HG02884 (cell line): ENCODE measurements around the gene RNF130.

Source experiments
- ATAC-seq: cut with Tn5 transposase; IDR thresholded peaks from one replicate; pipeline ENCODE4 v1.9.1; 2021; ENCODE audit warnings: mild to moderate bottlenecking, moderate library complexity; ENCODE audit not compliant: unreplicated experiment

RNF130 gene

DNA sequence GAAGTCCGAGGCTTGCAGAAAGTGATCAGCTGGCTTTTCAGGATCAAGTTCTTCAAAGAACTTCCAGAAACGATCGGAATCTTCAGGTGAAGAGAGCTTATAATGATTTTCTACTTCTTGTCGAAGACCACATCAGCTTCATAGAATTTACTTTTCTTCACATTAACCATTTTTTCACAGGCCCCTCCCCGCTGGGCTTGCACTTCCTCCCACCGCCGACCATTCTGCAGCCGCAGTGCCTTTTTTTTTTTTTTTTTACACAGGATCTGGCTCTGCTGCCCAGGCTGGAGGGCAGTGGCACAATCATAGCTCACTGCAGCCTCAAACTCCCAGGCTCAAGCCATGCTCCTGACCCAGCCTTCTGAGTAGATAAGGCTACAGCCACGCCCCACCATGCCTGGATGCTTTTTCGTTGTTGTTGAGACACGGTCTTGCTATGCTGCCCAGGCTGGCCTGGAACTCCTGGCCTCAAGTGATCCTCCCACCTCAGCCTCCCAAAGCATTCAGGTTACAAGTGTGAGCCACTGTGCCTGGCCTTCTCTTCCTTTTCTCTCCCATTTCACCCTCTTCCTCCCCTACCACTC, 15.3 kb upstream of the RNF130 start:
- no peak for ATAC-seq

DNA sequence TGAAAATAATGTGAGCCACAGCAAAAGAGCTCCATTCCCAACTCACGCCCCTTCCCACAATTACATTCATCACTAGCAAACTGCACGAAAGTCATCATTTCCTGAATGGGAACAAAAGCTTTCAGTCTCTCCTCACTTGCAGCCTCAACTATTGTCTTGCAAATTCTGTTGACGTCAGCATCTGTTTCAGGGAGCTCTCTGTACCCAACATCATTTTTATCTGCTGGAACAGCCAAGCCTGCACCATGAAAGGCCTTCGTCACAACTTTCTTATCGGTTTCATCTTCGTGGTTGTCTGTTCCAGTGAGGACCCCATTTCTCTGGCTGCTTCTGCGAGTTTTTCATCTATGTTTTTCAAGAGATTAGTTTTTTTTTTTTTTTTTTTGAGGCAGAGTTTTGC, 14.3 kb upstream of the RNF130 start:
- ATAC-seq: no peak

DNA sequence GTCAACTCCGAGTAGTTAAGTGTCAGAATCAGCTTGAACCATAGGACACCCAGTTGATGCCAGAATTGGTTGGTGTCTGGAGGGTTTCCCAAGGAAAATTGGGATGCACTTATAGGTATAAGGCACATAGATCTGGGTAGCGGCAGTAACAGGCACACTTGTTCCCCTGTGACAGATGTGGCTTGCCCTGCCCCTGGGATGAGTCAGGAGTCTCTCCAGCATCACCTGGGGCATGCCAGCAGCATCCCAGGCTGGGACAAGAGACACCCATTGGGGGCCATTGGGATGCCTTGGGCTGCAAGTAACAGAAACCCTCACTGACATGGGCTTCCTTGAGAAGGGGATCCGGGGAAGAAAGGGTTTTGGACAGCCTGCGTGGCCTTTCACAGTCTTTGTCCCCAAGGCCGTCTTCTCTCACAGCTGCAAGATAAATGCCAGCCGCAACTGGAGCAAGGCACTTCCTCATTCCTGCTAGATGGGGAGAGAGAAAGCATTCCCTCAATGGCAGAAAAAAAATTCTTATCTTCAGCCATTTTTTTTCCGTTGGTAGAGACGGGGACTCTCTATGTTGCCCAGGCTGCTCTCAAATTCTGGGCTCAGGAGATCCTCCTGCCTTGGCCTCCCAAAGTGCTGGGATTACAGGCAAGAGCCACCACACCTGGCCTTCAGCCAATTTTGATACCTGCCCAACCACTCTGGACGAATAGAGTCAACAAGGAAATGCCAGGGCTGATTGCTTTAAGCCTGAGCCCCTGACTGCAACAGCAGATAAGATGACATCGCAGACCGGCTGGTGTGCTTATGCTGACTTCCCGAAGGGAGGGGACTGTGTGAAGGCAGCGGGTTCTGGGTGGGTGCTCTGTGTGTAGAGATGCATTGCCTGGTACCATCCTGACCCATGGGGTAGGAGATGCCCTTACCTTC, 13.3 kb upstream of the RNF130 start:
- ATAC-seq: no peak

DNA sequence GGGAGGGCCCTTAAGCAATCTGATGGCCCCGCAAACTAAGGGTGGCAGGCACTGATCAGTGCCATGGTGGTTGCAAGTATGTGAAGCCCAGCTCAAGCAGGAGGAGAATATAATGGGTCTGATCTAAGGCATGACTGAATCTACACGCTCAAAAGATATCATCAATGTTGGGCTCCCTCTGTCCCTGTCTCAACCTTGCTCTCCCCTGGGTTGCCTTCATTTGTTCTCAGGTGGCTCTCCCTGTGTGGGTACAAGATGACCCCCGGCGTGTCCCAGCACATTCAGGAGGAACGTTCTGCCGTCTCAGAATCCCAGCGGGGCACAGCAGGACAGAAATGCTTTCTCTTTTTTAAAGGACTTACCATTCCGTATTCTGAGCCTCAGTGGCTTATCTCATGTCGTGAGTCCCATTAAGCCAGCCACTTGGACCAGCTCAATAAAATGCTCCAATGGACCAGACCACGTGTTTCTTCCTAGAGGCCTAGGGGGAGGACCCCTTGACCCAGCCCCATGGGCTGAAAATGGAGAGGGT, 12.0 kb upstream of the RNF130 start:
- ATAC-seq: no peak

DNA sequence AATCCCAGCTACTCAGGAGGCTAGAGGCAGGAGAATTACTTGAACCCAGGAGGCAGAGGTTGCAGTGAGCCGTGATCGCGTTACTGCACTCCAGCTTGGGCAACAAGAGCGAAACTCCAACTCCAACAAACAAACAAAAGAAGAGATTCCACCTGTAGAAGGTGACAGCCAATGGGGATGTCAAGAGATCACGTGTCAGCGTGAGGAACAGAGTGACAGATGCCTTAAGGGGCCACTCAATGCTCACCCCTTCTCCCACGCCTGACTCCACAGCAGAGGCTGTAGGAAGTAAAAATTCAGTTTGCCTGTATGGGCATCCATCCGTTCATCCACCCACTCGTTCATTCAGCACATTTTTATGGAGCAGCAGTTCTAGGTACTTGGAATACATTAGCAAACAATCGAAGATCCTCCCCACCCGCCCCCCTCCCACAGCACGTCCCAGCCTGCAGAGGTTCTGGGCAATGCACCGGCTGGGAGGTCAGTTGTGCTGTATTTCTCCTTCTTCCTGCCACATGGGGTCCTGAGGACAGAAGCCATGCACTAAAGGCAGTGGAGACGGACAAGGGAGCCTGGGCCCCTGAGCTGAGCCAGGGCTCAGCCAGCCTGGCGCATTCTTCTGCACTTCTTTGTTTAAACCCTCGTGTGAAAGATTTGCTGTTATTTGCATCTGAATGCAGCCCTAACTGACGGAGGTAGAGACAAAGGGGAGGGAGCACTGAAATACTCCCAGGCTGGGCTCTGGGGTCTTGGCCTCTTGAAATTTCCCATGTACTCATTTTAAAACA, 11.3 kb upstream of the RNF130 start:
- ATAC-seq: no peak

DNA sequence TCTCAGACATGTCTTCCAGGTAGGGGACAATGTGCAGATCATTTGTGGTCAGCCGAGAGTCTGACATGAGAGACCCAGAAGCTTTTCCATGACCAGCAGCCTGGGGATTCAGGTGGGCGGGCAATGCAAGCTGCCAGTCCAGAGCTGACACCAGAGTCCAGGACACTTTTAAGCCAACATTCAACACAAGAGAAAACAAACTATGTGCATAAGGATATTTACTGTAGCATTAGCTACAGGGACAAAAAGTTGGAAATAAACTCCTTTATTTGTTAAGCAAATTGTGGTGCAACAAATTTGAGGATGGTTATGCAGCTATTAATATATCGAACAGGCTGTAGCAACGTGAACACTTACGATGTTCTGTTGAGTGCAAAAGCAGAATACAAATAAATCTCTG, 9.9 kb upstream of the RNF130 start:
- ATAC-seq: no peak

DNA sequence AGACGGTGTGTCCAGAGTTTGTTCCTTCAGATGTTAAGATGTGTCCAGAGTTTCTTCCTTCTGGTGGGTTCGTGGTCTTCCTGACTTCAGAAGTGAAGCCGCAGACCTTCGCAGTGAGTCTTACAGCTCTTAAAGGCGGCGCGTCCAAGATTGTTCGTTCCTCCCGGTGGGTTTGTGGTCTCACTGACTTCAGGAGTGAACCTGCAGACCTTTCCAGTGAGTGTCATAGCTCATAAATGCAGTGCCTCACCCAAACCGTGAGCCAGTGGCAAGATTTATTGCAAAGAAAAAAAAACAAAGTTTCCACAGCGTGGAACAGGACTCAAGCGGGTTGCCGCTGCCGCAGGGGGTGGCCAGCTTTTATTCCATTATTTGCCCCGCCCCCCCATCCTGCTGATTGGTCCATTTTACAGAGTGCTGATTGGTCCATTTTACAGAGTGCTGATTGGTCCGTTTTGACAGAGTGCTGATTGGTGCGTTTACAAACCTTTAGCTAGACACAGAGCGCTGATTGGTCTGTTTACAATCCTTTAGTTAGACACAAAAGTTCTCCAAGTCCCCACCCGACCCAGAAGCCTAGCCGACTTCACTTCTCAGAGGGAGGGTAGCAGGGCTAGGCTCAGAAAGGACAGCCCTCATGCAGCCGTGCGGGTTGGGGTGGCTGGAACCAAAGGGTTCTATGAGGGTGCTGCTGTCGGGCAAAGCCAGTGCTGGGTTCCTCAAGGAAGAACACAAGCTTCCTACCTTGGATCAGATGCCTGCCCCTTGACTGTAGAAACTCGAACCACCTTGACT, 9.1 kb upstream of the RNF130 start:
- ATAC-seq: no peak

DNA sequence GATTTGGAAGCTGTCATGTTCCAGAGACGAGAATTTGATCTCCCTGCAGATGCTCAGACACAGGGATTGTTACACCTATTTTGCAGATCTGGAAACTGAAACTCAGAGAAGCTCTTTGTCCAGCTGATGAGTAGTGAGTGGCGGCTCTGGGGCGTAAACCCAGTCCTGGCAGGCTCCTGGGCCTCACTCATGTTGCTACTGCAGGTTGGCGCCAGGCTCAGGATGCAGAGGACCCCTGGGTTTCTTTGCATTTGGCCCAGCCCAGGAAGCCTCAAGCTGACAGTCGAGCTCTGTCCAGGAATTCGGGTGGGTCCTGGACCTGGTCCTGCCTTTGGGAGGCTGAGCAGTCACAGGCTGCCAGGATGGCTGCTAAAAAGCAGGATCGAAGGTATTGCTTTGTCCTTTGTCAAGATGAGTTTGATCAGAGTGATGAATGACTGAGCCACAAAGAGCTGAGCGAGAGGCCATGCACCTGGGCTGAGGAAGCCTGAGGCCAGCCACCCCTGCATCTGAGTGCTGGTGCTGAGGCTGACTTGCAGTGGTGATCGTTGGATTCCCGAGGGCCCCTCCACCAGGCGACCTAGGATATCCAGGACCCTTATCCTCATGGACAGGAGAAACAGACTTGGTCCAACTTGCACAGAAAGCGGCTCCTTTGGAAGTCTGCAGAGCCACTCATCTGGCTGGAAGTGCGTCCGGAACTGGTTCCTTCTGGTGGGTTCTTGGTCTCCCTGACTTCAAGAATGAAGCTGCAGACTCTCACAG, 8.3 kb upstream of the RNF130 start:
- ATAC-seq: no peak

DNA sequence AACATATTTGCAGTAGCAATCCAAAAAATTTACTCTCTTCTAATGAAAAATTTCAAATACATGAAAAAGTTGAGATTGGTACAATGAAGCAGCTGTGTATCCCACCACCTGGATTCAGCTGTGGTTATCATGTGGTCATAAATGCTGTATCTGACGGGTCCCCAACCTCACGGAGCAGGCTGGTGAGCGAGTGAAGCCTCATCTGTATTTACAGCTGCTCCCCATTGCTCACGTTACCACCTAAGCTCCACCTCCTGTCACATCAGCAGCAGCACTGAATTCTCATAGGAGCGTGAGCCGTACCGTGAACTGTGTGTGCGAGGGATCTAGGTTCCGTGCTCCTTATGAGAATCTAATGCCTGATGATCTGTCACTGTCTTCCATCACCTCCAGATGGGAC, 6.8 kb upstream of the RNF130 start:
- ATAC-seq: no peak

DNA sequence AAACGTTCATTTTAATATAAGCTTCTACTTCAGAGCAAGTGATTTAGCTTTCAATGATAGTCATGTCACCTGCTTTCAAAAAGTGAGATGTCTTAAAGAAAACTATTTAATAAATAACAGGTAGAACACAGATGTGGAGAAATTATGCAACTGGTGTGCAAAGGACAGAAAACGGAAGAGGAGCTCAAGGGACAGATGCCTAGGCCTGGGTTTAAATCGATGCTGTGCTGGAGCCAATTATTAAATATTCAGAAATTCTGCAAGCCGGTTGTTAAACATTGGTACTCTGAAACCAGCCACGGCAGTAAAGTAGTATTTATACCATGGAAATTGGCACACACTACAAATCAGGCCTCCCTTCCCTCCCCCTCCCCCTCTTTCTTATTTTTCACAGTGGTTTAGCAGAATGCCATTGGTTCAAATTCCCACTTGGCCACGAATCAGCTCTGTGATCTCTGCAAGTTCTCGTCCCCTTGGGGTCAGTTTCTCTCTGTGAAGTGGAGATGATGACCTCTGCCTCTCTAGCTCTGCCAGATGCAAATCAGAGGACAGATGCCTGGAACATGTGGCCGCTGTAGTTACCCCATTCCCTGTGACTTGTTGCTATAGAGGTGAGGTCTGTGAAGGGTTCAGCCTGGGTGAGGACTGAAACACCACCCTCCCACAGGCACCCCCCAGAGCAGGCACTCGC, 6.2 kb upstream of the RNF130 start:
- ATAC-seq: no peak

DNA sequence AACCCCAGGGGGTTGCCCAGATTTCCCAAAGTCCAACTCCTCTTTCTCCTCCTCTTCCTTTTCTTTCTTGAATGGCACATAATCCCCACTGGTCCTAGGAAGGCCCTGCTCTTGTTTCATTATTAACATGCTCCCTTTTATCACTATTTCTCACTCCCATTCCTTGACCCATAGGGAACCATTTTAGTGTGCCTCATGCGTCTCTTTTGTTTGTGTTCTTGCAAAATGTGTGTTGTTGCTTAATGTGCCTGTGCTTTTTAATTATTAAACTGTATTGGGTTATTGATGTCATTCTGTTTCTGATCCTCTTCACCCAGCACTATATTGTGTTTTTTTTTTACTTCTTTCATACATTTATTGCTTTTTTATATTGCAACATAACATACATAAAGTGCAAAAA, 4.1 kb upstream of the RNF130 start:
- no peak for ATAC-seq

DNA sequence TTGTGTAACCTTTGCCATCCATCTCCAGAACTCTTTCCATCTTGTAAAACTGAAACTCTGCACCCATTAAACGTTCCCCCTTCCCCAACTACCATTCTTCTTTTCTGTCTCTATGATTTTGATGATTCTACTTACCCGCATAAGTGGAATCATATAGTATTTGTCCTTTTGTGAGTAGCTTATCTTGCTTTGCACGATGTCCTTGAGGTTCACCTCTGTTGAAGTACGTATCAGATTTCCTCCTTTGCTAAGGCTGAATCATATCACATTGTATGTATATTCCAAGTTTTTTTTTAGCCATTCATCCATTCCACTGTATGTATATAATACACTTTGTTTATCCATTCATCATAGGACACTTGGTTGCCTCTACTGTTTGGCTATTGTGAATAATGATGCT, 2.9 kb upstream of the RNF130 start:
- no peak for ATAC-seq

DNA sequence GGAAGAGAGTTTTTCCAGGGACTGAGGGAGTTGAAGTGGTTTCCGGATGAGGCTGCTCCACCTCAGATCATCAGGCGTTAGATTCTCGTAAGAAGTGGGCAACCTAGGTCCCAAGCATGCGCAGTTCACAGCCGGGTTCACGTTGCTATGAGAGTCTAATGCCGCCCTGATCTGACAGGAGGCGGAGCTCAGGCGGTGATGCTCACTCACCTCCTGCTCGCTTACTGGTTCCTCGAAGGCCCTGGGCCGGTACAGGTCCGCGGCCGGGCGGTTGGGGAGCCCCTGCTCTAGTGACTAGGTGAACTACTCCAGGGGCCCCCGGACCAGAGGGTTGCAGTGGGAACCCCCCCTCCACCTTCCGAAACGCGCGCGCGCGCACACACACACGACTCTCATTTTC, 997 bp upstream of the RNF130 start:
- ATAC-seq: no peak

DNA sequence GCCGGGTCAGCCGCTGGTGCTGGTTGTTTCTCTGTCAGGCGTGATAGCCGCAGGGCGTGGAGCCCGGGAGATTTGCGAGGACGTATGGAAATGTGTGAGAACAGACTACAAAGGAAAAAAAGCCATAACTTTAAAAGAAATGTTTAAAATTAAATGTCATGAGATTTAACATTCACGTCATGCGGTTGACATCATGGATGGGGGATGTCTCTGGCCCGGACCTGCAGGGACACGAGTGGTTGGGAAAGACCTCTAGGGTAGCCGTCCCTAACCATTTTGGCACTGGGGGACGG, 643 bp upstream of the RNF130 start:
- no peak for ATAC-seq

DNA sequence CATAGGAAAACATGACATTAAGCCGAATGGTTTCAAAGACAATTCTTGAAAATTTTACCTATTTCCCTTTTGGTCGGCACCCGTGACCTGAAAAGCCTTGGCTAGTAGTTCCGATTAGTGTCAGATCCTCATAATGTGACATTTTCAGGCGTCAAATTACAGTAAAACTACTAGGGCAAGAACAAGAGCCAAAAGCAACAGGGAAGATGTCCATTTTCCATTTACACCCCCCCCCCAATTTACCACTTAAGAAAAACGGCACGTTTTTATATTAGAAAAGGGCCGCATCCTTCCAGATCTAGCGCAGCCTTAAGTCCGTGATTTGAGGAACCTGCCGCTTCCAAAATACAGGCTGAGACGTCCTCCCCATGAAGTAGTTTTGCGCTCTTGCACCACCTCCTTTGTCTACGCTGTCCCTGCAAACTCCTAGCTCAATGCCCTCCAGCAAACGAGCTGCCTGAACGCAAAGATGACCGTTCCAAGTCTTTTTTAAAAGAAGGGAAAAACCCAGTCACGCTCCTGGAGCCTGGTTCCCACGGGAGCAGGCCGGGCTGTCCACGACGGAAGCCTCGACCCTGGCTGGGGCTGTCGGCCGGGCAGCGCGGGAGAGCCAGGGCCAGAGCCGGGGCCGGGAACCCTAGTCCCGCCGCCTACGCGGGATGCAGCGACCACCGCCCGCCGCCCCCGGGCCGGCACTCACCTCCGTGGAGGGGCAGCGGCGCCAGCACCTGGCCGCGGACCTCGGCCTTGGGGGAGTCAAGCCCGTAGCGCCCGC, 616 bp downstream of the RNF130 start:
- ATAC-seq: peak; percentile 27

DNA sequence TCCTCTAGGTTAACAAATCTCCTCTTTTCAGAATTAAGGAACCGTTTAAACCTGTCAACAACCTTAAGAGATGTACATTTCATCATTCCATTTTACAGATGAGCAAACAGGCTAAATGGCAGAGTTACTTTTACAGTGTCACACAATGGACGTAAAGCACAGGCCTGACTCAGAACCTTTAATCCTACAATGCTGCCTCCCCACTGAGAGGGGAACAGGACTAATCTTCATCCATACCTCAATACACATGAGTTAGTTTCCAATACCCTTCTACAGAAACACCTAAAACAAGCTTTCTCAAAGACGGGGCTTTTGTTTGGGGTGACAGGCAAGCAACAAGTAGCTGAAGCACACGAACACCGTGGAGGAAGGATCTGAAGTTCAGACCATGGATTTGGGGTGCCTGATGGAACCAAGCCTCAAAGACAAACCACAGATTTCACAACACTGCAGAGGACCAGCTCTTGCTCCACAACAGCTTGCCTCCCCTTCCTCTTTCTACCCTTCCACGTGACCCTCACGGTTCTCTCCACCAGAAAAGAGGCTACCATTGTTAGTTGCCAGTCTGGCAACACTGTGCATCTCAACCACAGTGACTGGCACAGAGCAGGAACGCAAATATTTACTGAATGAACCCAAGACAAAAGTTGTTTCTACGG, 1.8 kb downstream of the RNF130 start:
- no peak for ATAC-seq

DNA sequence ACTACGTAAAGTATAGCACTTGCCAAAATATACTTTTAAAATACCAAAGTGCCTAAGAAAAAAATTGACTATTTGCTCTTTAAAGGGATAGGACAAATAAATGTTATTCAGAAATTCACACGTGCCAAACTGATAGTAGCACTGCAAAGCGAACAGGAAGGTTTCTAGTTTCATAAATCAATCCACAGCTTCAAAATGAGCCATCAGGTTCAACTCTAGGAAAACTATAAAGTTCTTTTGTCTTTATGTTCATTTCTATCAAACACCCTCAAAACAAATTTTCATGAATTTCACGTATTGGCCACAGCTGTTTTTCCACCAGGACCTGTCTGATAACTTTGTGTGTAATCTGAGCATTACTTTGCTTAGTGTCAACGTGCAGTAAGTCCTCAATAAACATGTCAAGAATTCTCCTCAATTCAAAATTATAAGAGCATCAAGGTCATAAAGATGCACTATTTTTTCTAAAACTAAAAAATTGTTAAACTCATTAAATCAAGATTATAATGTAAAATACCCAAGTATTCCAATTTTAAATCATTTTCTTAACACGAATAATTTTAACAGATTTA, 3.0 kb downstream of the RNF130 start:
- ATAC-seq: no peak

DNA sequence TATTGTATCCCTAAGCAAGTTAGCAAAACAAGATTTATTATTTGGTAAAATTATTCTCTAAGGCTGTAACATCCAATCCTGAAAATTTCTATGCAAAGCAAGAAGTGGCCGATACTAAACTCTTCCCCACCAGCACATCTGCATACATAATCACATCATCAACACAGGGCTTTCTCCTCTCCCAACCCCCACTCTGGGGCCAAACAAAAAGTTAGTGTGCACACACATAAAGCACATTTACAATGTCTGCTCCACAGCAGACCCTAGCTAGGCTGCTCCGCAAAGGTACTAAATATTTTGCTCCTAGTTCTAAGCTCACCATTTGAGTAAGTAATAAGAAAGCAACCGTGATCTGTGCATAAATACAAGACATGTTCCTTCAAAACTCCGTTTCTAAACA, 3.6 kb downstream of the RNF130 start:
- no peak for ATAC-seq
